HEK293 (cell line): ENCODE measurements around the gene CHSY1.
A peak's percentile ranks its signal among the peaks of the same experiment; 100 is the strongest.

Source experiments
- CTCF ChIA-PET: fragments of 350-600 bp; formaldehyde crosslinking; extraction: SDS; loops from one replicate; lab custom pipeline; 2021; ENCODE audit warnings: antibody characterized with exemption; lab: Yijun Ruan, JAX
- POLR2A ChIA-PET: fragments of 300-600 bp; formaldehyde crosslinking; extraction: SDS; loops from one replicate; lab custom pipeline; 2020; ENCODE audit warnings: antibody characterized with exemption, inconsistent platforms; lab: Yijun Ruan, JAX
- H3K27ac ChIP-seq: fragments of 200-500 bp; sonication (Bioruptor generic); 2 replicates; pipeline ENCODE4 v1.5.1; 2014; ENCODE audit warnings: low read depth, low read length, control low read depth, inconsistent platforms; ENCODE audit errors: extremely low read depth
- H3K36me3 ChIP-seq, 2 experiments: fragments of 200-500 bp in 1 of 2; sonication (Bioruptor generic) in 1 of 2; 1 replicate in 1 of 2; 2 replicates in 1 of 2; pipeline ENCODE4 v1.5.1; 2014 to 2017; ENCODE audit warnings: inconsistent platforms in 2 of 2, low read length in 2 of 2; ENCODE audit not compliant: control insufficient read depth in 2 of 2, insufficient read depth in 1 of 2
- H3K4me1 ChIP-seq: fragments of 200-500 bp; sonication (Bioruptor generic); 2 replicates; pipeline ENCODE4 v1.5.1; 2014; ENCODE audit warnings: mild to moderate bottlenecking, low read length, inconsistent platforms; ENCODE audit not compliant: control insufficient read depth, insufficient read depth
- H3K4me3 ChIP-seq: 2 replicates; pipeline ENCODE4 v1.5.1; 2011; ENCODE audit warnings: low read depth, mild to moderate bottlenecking, control low read depth, low read length, moderate library complexity
- H3K9me3 ChIP-seq: fragments of 200-500 bp; sonication (Bioruptor generic); 2 replicates; pipeline ENCODE4 v1.5.1; 2014; ENCODE audit warnings: low read depth, low read length, inconsistent platforms; ENCODE audit not compliant: control insufficient read depth, insufficient read depth
- GLI4 ChIP-seq: fragments of 450-650 bp; formaldehyde crosslinking; IDR thresholded peaks from 2 replicates; pipeline ENCODE4 v1.5.1; 2016; ENCODE audit warnings: missing biosample characterization, missing genetic modification characterization
- GLIS1 ChIP-seq: fragments of 450-650 bp; formaldehyde crosslinking; IDR thresholded peaks from 2 replicates; pipeline ENCODE4 v1.5.1; 2016; ENCODE audit warnings: missing biosample characterization, missing genetic modification characterization
- IKZF3 ChIP-seq: fragments of 450-650 bp; IDR thresholded peaks from 2 replicates; pipeline ENCODE4 v1.5.0; 2018; ENCODE audit warnings: missing biosample characterization, mild to moderate bottlenecking, missing genetic modification characterization, moderate library complexity
- PRDM6 ChIP-seq: fragments of 450-650 bp; formaldehyde crosslinking; IDR thresholded peaks from 2 replicates; pipeline ENCODE4 v1.5.1; 2017; ENCODE audit warnings: missing biosample characterization, missing genetic modification characterization
- REST ChIP-seq: fragments of 450-650 bp; formaldehyde crosslinking; IDR thresholded peaks from 2 replicates; pipeline ENCODE4 v1.5.1; 2016; ENCODE audit warnings: missing biosample characterization, missing genetic modification characterization
- SCRT1 ChIP-seq: fragments of 450-650 bp; formaldehyde crosslinking; IDR thresholded peaks from 2 replicates; pipeline ENCODE4 v1.5.1; 2016; ENCODE audit warnings: missing biosample characterization, missing genetic modification characterization, borderline replicate concordance
- SCRT2 ChIP-seq: fragments of 450-650 bp; formaldehyde crosslinking; IDR thresholded peaks from 2 replicates; pipeline ENCODE4 v1.5.1; 2016; ENCODE audit warnings: missing biosample characterization, missing genetic modification characterization
- SP2 ChIP-seq: fragments of 450-650 bp; formaldehyde crosslinking; IDR thresholded peaks from 2 replicates; pipeline ENCODE4 v1.5.1; 2016; ENCODE audit warnings: missing biosample characterization, missing genetic modification characterization
- SP3 ChIP-seq: fragments of 450-650 bp; formaldehyde crosslinking; IDR thresholded peaks from 2 replicates; pipeline ENCODE4 v1.5.1; 2016; ENCODE audit warnings: missing biosample characterization, missing genetic modification characterization
- WT1 ChIP-seq: fragments of 450-650 bp; formaldehyde crosslinking; IDR thresholded peaks from 2 replicates; pipeline ENCODE4 v1.5.1; 2016; ENCODE audit warnings: missing biosample characterization, missing genetic modification characterization
- ZFHX2 ChIP-seq: fragments of 450-650 bp; formaldehyde crosslinking; conservative IDR thresholded peaks from 2 replicates; pipeline ENCODE4 v1.5.1; 2016; ENCODE audit warnings: missing biosample characterization, missing genetic modification characterization
- ZFP69B ChIP-seq: fragments of 450-650 bp; formaldehyde crosslinking; IDR thresholded peaks from 2 replicates; pipeline ENCODE4 v1.5.1; 2016; ENCODE audit warnings: missing biosample characterization, missing genetic modification characterization
- ZNF133 ChIP-seq: fragments of 450-650 bp; formaldehyde crosslinking; IDR thresholded peaks from 2 replicates; pipeline ENCODE4 v1.5.1; 2016; ENCODE audit warnings: missing biosample characterization, missing genetic modification characterization
- ZNF146 ChIP-seq: fragments of 450-650 bp; formaldehyde crosslinking; IDR thresholded peaks from 2 replicates; pipeline ENCODE4 v1.5.1; 2016; ENCODE audit warnings: missing biosample characterization, missing genetic modification characterization
- ZNF169 ChIP-seq: fragments of 450-650 bp; formaldehyde crosslinking; IDR thresholded peaks from 2 replicates; pipeline ENCODE4 v1.5.1; 2016; ENCODE audit warnings: missing biosample characterization, missing genetic modification characterization
- ZNF292 ChIP-seq: fragments of 450-650 bp; formaldehyde crosslinking; IDR thresholded peaks from 2 replicates; pipeline ENCODE4 v1.5.1; 2016; ENCODE audit warnings: low read depth, missing biosample characterization, missing genetic modification characterization, borderline replicate concordance
- ZNF311 ChIP-seq: fragments of 450-650 bp; formaldehyde crosslinking; IDR thresholded peaks from 2 replicates; pipeline ENCODE4 v1.5.1; 2017; ENCODE audit warnings: missing biosample characterization, missing genetic modification characterization, borderline replicate concordance
- ZNF324 ChIP-seq: fragments of 450-650 bp; formaldehyde crosslinking; IDR thresholded peaks from 2 replicates; pipeline ENCODE4 v1.5.1; 2016; ENCODE audit warnings: missing biosample characterization, missing genetic modification characterization
- ZNF366 ChIP-seq: fragments of 450-650 bp; formaldehyde crosslinking; conservative IDR thresholded peaks from 2 replicates; pipeline ENCODE4 v1.5.1; 2016; ENCODE audit warnings: missing biosample characterization, missing genetic modification characterization
- ZNF398 ChIP-seq: fragments of 450-650 bp; formaldehyde crosslinking; IDR thresholded peaks from 2 replicates; pipeline ENCODE4 v1.5.1; 2017; ENCODE audit warnings: missing biosample characterization, missing genetic modification characterization
- ZNF549 ChIP-seq: fragments of 450-650 bp; IDR thresholded peaks from 2 replicates; pipeline ENCODE4 v1.5.1; 2018; ENCODE audit warnings: missing biosample characterization, missing genetic modification characterization, mild to moderate bottlenecking, inconsistent platforms, moderate library complexity
- ZNF596 ChIP-seq: fragments of 450-650 bp; IDR thresholded peaks from 2 replicates; pipeline ENCODE4 v1.5.0; 2018; ENCODE audit warnings: missing biosample characterization, mild to moderate bottlenecking, missing genetic modification characterization, moderate library complexity
- ZNF654 ChIP-seq: fragments of 450-650 bp; formaldehyde crosslinking; IDR thresholded peaks from 2 replicates; pipeline ENCODE4 v1.5.1; 2016; ENCODE audit warnings: low read depth, missing biosample characterization, missing genetic modification characterization
- ZNF677 ChIP-seq: fragments of 450-650 bp; IDR thresholded peaks from 2 replicates; pipeline ENCODE4 v1.5.0; 2018; ENCODE audit warnings: missing biosample characterization, mild to moderate bottlenecking, missing genetic modification characterization, moderate library complexity
- ZNF707 ChIP-seq: fragments of 450-650 bp; formaldehyde crosslinking; IDR thresholded peaks from 2 replicates; pipeline ENCODE4 v1.5.1; 2016; ENCODE audit warnings: missing biosample characterization, missing genetic modification characterization
- ZNF776 ChIP-seq: fragments of 450-650 bp; formaldehyde crosslinking; IDR thresholded peaks from 2 replicates; pipeline ENCODE4 v1.5.0; 2017; ENCODE audit warnings: missing biosample characterization, missing genetic modification characterization, borderline replicate concordance
- ZNF777 ChIP-seq: fragments of 450-650 bp; formaldehyde crosslinking; IDR thresholded peaks from 2 replicates; pipeline ENCODE4 v1.5.1; 2017; ENCODE audit warnings: missing biosample characterization, missing genetic modification characterization, borderline replicate concordance
- ZNF785 ChIP-seq: fragments of 450-650 bp; formaldehyde crosslinking; IDR thresholded peaks from 2 replicates; pipeline ENCODE4 v1.5.1; 2016; ENCODE audit warnings: missing biosample characterization, missing genetic modification characterization
- ZNF791 ChIP-seq: fragments of 450-650 bp; formaldehyde crosslinking; IDR thresholded peaks from 2 replicates; pipeline ENCODE4 v1.5.1; 2016; ENCODE audit warnings: missing biosample characterization, missing genetic modification characterization
- ZNF837 ChIP-seq: fragments of 450-650 bp; formaldehyde crosslinking; IDR thresholded peaks from 2 replicates; pipeline ENCODE4 v1.5.1; 2016; ENCODE audit warnings: missing biosample characterization, missing genetic modification characterization

Gene CHSY1

GRCh38 chr15:101185336-101185735 lies 66.5 kb downstream of the CHSY1 start (continued):
- no peak for TF ChIP-seq ZNF398 (tag by site-specific recombination)

- Histone ChIP-seq H3K9me3 (no peaks in the 10 kb centered on the region), H3K36me3 (peaks cover 3 to 24% of the 10 kb centered on the region in 2 experiments; a peak in 2 of 3 replicates), H3K27ac (no peak overlapping the region), H3K4me1 (no peaks in the 10 kb centered on the region; the same call in none of the 2 replicates), H3K4me3 (no peak overlapping the region)
- TF ChIP-seq ZNF549 (no peak), ZNF654 (tag by site-specific recombination) (no peak), ZNF596 (no peak), SCRT1 (peak; percentile 61; the same call in 1 of the 2 replicates), WT1 (tag by site-specific recombination) (no peak), SCRT2 (tag by site-specific recombination) (peak; percentile 83), ZNF292 (tag by site-specific recombination) (no peak), ZNF837 (tag by site-specific recombination) (no peak), SP3 (tag by site-specific recombination) (no peak), ZNF707 (tag by site-specific recombination) (no peak), ZNF677 (tag by site-specific recombination) (no peak), ZNF785 (tag by site-specific recombination) (no peak), ZNF791 (tag by site-specific recombination) (no peak), ZNF311 (tag by site-specific recombination) (no peak), PRDM6 (no peak), ZNF366 (tag by site-specific recombination) (no peak), ZNF169 (tag by site-specific recombination) (no peak)
- POLR2A ChIA-PET = no interaction called here
- CTCF ChIA-PET = interaction anchor here (0.6 kb wide), 1 partner anchor 843 kb away, joined by 3 read pairs; no protein-coding TSS in a partner anchor
Observed at GRCh38 chr15:101184830-101185229, 67.0 kb downstream of the CHSY1 start.

- POLR2A ChIA-PET = no interaction called here
- Histone ChIP-seq H3K4me1 (no peaks in the 10 kb centered on the region; the same call in 1 of the 2 replicates), H3K27ac (no peak overlapping the region)
- no peak for TF ChIP-seq ZNF776 (tag by site-specific recombination)
- TF ChIP-seq ZFHX2 (tag by site-specific recombination) = peak; percentile 75
- no peak for TF ChIP-seq GLI4 (tag by site-specific recombination)
- TF ChIP-seq GLIS1 = no peak
- TF ChIP-seq IKZF3 (tag by site-specific recombination) = no peak
- TF ChIP-seq ZNF777 (tag by site-specific recombination) = no peak
- TF ChIP-seq ZNF654 (tag by site-specific recombination) = no peak
- no peak for TF ChIP-seq REST (tag by site-specific recombination)
- no peak for TF ChIP-seq SCRT2 (tag by site-specific recombination)
- TF ChIP-seq SP2 (tag by site-specific recombination) = no peak
- TF ChIP-seq ZNF133 (tag by site-specific recombination) = no peak
- TF ChIP-seq ZFP69B (tag by site-specific recombination) = no peak
- no peak for TF ChIP-seq ZNF146 (tag by site-specific recombination)
- TF ChIP-seq ZNF324 (tag by site-specific recombination) = no peak
Observed at GRCh38 chr15:101183931-101184305, 67.9 kb downstream of the CHSY1 start.

More at GRCh38 chr15:101183931-101184305, 67.9 kb downstream of the CHSY1 start:
- CTCF ChIA-PET = interaction anchor here (1.0 kb wide), 1 partner anchor 74 kb away, joined by 3 read pairs; no protein-coding TSS in a partner anchor
- peaks cover 3 to 24% of the 10 kb centered on the region in 2 experiments; a peak in 2 of 3 replicates for H3K36me3 ChIP-seq
- H3K4me3 ChIP-seq = no peak overlapping the region
- no peaks in the 10 kb centered on the region for H3K9me3 ChIP-seq
